ENCODE results near the gene MAP2.
"Not testable (repeated sequence)": the region's sequence is repeated elsewhere in the genome, so short reads cannot be mapped to it uniquely, and the experiment has no call there.

MAP2 gene

DNA sequence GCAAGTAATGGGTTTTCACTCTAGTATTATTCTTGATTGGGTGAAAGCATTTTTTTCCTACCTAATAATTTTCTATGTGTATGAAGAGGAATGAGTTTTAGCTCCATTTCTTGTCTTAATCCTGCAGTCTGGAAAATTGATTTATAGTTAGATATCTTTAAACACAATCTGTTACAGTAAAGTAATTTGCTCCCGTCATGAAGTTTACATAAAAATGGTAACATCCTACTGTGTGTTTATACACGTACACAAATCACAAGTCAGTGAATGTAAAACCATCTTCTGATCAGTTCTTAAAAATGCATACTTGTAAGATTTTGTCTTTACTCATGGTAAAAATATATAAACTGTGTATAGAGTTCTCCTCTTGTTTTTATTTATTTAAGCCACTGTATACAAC, 51.1 kb downstream of the MAP2 start:
- DNase-seq (ENCODE audit: low spot score): no peak
- TF ChIP-seq, protein P1, sequence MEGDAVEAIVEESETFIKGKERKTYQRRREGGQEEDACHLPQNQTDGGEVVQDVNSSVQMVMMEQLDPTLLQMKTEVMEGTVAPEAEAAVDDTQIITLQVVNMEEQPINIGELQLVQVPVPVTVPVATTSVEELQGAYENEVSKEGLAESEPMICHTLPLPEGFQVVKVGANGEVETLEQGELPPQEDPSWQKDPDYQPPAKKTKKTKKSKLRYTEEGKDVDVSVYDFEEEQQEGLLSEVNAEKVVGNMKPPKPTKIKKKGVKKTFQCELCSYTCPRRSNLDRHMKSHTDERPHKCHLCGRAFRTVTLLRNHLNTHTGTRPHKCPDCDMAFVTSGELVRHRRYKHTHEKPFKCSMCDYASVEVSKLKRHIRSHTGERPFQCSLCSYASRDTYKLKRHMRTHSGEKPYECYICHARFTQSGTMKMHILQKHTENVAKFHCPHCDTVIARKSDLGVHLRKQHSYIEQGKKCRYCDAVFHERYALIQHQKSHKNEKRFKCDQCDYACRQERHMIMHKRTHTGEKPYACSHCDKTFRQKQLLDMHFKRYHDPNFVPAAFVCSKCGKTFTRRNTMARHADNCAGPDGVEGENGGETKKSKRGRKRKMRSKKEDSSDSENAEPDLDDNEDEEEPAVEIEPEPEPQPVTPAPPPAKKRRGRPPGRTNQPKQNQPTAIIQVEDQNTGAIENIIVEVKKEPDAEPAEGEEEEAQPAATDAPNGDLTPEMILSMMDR (IDR thresholded peaks at IDR 0.05; ENCODE audit: extremely low read depth, missing control alignments): no peak

DNA sequence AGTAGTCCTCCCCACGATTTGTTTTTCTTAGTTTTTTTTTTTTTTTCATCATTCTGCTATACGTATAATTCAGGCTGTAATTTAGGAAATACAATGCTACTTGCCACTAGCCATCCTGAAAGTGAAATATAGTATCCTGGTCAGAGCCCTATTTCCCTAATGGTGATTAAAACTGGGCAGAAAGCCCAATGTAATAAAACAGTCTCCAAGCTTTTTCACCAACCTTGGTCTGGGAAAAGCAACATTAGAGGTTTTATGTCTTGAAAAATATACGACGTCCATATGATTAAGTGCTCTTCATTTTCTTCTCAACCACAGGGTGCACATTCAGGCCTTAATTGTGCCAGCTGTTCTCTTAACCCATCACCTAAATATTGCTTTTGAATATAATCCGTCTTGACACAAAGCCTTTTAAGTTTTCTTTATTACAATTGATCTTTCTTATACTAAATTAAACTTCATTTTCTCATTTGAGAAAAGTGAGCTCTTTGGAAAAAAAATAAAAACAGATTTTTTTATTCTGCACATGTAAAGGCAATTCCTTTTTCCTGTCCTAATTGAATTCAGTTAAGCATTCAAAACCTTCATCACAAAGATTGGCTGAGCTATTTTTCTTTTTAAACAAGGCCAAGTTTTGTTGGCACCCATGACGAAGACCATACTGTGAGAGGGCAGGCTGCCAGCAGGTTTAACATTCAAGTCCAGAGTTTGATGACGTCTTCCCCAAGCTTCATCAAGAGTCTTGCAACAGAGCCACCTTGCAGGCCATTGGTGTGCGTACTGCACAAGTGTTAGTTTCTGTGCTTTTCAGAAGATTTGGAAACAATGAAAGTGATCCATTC, 52.7 kb downstream of the MAP2 start:
- no peak for DNase-seq (ENCODE audit: low spot score)
- TF ChIP-seq, protein P1 (IDR thresholded peaks at IDR 0.05; ENCODE audit: extremely low read depth, missing control alignments): no peak

- DNase-seq (ENCODE audit: low spot score): not testable (repeated sequence)
Observed at GRCh38 chr2:209492296-209492695, 68.4 kb downstream of the MAP2 start.

DNA sequence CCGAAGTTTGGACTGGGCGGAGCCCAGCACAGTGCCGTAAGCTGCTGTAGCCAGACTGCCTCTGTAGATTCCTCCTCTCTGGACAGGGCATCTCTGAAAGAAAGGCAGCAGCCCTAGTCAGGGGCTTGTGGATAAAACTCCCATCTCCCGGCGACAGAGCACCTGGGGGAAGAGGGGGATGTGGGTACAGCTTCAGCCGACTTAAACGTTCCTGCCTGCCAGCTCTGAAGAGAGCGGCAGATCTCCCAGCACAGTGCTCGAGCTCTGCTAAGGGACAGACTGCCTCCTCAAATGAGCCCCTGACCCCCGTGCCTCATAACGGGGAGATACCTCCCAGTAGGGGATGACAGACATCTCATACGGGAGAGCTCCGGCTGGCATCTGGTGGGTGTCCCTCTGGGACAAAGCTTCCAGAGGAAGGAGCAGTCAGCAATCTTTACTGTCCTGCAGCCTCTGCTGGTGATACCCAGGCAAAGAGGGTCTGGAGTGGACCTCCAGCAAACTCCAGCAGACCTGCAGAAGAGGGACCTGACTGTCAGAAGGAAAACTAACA, 71.3 kb downstream of the MAP2 start:
- not testable (repeated sequence) for DNase-seq (ENCODE audit: low spot score)

DNA sequence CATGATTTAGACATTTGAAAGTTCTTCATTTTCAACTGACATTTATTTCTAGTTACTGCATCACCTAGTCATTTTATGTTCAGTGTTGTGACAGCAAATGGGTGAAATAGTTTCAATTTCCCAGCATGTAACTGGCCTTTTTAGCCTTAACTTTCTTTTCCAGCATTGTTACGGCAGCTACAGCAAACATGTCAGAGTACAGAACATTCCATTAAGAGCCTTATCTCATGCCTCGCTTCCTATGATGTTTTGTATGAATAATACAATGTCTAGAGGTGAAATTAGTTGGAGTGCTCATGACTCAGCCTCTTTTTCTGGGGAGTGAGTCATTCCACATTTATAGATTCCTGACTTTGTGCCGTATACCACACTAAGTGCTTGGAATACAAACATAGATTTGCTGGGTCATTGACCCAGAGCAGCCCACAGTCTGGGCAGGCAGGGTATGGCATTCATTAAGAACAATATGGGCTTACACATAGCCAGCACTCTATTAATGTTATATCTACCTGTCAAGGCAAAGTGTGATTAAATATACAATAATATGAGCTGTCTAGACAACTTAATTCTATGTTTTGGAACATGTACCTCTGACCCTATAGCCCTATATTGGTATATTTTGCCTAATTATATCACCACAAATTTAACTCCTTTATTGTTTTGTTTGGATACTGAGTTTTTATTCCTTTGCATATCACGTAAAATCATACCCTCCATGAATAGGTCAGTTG, 72.2 kb downstream of the MAP2 start:
- TF ChIP-seq, protein P1 (IDR thresholded peaks at IDR 0.05; ENCODE audit: extremely low read depth, missing control alignments): no peak

GRCh38 chr2:209496586-209496982, 72.7 kb downstream of the MAP2 start:
- TF ChIP-seq, protein P1 (IDR thresholded peaks at IDR 0.05; ENCODE audit: extremely low read depth, missing control alignments): no peak
- no peak for DNase-seq (ENCODE audit: low spot score)

More for the DNA sequence above, 72.2 kb downstream of the MAP2 start:
- no peak for DNase-seq (ENCODE audit: low spot score)

- TF ChIP-seq, protein P1 (IDR thresholded peaks at IDR 0.05; ENCODE audit: extremely low read depth, missing control alignments): no peak
- no peak for DNase-seq (ENCODE audit: low spot score)
Observed at GRCh38 chr2:209498614-209499013, 74.8 kb downstream of the MAP2 start.

DNA sequence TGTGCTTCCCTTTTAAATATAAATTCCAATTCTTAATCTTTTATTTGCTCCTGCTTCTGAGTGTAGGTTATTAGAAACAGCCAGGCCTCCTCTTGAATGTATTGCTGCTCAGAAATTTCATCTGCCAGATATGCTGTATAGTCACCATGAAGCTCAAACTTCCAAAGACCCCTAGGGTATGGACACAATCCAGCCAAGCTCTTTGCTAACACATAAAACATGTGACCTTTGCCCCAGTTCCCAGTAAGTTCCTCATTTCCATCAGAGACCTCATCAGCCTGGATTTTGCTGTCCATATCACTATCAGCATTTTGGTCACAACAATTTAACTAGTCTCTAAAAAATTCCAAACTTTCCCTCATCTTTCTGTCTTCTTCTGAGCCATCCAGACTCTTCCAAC, 75.2 kb downstream of the MAP2 start:
- no peak for DNase-seq (ENCODE audit: low spot score)

More for the DNA sequence above, 75.2 kb downstream of the MAP2 start:
- TF ChIP-seq, protein P1 (IDR thresholded peaks at IDR 0.05; ENCODE audit: extremely low read depth, missing control alignments): no peak

Data from GM20000 (cell line).